ENCODE measurements around the gene IRAK1.

DNA sequence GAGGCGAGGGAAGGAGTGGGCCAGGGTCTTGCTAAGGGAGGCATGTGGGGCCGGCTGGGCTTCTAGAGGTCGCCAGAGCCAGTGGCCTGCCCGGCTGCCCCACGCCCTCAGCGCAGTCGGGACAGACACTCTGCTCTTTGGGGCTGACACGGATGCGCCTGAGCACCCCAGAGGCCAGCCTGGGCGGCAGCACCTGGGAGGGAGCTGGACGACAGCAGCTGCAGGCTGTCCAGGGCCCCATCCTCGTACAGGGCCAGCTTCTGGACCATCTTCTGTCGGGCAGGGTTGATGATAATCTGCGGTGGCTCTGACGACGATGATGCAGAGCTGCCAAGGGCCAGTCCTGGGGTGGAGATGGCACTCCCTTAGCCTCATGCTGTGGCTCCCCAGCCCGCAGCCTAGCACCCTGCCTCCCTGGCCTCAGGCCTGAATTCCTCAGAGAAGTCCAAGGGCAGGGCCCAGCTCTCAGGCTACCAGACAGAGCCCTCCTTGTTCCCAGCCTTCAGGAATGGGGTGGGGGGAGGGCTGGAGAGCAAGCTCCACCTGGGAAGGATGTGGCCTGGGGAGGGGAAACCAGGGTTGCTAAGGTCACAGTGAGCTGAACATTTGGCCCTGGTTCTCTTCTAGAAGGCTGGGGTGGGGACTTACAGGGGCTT, 7.2 kb downstream of the IRAK1 start:
- TF ChIP-seq EZH2 (optimal IDR thresholded peaks at IDR 0.05; ENCODE audit: low read depth, low read length) (no peak), CTCF (IDR thresholded peaks at IDR 0.05; ENCODE audit: low read length) (no peak)

Data from MM.1S (cell line).